WERI-Rb-1 (cell line): ENCODE data around the gene AKAP13.

Source experiments
- DNase-seq: peaks from one replicate; pipeline ENCODE4 v3.0.0-alpha.2; 2020
- H3K27ac ChIP-seq: fragments of 250-450 bp; sonication (Bioruptor Pico); 2 replicates; pipeline ENCODE4 v1.5.1; 2020; ENCODE audit warnings: mild to moderate bottlenecking, moderate library complexity
- H3K27me3 ChIP-seq: fragments of 250-450 bp; sonication (Bioruptor Pico); 2 replicates; pipeline ENCODE4 v1.5.1; 2021; ENCODE audit warnings: mild to moderate bottlenecking, low read depth, moderate library complexity; ENCODE audit not compliant: insufficient read depth, severe bottlenecking
- H3K36me3 ChIP-seq: fragments of 250-450 bp; sonication (Bioruptor Pico); 2 replicates; pipeline ENCODE4 v1.5.1; 2020; ENCODE audit warnings: mild to moderate bottlenecking, moderate library complexity
- H3K4me3 ChIP-seq: 2 replicates; pipeline ENCODE4 v1.5.1; 2011; ENCODE audit warnings: low read depth, mild to moderate bottlenecking, control low read depth, low read length
- H3K9me3 ChIP-seq: fragments of 250-450 bp; sonication (Bioruptor Pico); 2 replicates; pipeline ENCODE4 v1.5.1; 2021; ENCODE audit warnings: mild to moderate bottlenecking, moderate library complexity; ENCODE audit not compliant: severe bottlenecking
- CTCF ChIP-seq: IDR thresholded peaks from 2 replicates; pipeline ENCODE4 v1.5.1; 2011; ENCODE audit warnings: low read depth, mild to moderate bottlenecking, control low read depth, inconsistent platforms, low read length

The AKAP13 gene

GRCh38 chr15:85757939-85758654, 377.7 kb downstream of the AKAP13 start:
- H3K27ac ChIP-seq: no peak overlapping the region
- TF ChIP-seq CTCF: no peak
- no peak overlapping the region for H3K4me3 ChIP-seq
- H3K9me3 ChIP-seq: no peaks in the 10 kb centered on the region
- no peaks in the 10 kb centered on the region; the same call in none of the 2 replicates for H3K36me3 ChIP-seq
- H3K27me3 ChIP-seq: no peaks in the 10 kb centered on the region
- no peak for DNase-seq

GRCh38 chr15:85758655-85758978, 378.2 kb downstream of the AKAP13 start:
- Histone ChIP-seq H3K27me3 (no peaks in the 10 kb centered on the region), H3K27ac (no peak overlapping the region), H3K4me3 (no peak overlapping the region), H3K9me3 (no peaks in the 10 kb centered on the region), H3K36me3 (no peaks in the 10 kb centered on the region; the same call in none of the 2 replicates)
- DNase-seq: no peak
- TF ChIP-seq CTCF: no peak

- H3K27me3 ChIP-seq: no peaks in the 10 kb centered on the region
- no peak overlapping the region for H3K27ac ChIP-seq
- H3K36me3 ChIP-seq: no peaks in the 10 kb centered on the region; the same call in none of the 2 replicates
- H3K9me3 ChIP-seq: no peaks in the 10 kb centered on the region
- no peak for DNase-seq
- H3K4me3 ChIP-seq: no peak overlapping the region
- no peak for TF ChIP-seq CTCF
Observed at GRCh38 chr15:85759376-85759775, 379.0 kb downstream of the AKAP13 start.

GRCh38 chr15:85760049-85760448, 379.6 kb downstream of the AKAP13 start:
- no peaks in the 10 kb centered on the region for H3K27me3 ChIP-seq
- TF ChIP-seq CTCF: no peak
- H3K9me3 ChIP-seq: no peaks in the 10 kb centered on the region
- H3K4me3 ChIP-seq: no peak overlapping the region
- no peak overlapping the region for H3K27ac ChIP-seq
- H3K36me3 ChIP-seq: no peaks in the 10 kb centered on the region; the same call in none of the 2 replicates
- no peak for DNase-seq

GRCh38 chr15:85760531-85761371, 380.3 kb downstream of the AKAP13 start:
- H3K36me3 ChIP-seq: no peaks in the 10 kb centered on the region; the same call in none of the 2 replicates
- no peaks in the 10 kb centered on the region for H3K9me3 ChIP-seq
- TF ChIP-seq CTCF: peak; percentile 47
- H3K27ac ChIP-seq: no peak overlapping the region
- no peak for DNase-seq
- no peaks in the 10 kb centered on the region for H3K27me3 ChIP-seq
- no peak overlapping the region for H3K4me3 ChIP-seq
